Fibroblast of mammary gland (primary cell): Measurements from ENCODE around the gene ACLY.
"Not testable (repeated sequence)": the region's sequence is repeated elsewhere in the genome, so short reads cannot be mapped to it uniquely, and the experiment has no call there.

Experiments
- DNase-seq: peaks from one replicate; pipeline ENCODE4 v3.0.0-alpha.2; 2010; ENCODE audit warnings: low read depth
- H3K4me3 ChIP-seq: 2 replicates; pipeline ENCODE4 v1.5.1; 2011; ENCODE audit warnings: low read depth, mild to moderate bottlenecking, low read length, moderate library complexity; ENCODE audit not compliant: control insufficient read depth
- CTCF ChIP-seq: conservative IDR thresholded peaks from 2 replicates; pipeline ENCODE4 v1.5.1; 2011; ENCODE audit warnings: low read depth, low read length, inconsistent platforms; ENCODE audit not compliant: control insufficient read depth, insufficient read depth

The ACLY gene

DNA sequence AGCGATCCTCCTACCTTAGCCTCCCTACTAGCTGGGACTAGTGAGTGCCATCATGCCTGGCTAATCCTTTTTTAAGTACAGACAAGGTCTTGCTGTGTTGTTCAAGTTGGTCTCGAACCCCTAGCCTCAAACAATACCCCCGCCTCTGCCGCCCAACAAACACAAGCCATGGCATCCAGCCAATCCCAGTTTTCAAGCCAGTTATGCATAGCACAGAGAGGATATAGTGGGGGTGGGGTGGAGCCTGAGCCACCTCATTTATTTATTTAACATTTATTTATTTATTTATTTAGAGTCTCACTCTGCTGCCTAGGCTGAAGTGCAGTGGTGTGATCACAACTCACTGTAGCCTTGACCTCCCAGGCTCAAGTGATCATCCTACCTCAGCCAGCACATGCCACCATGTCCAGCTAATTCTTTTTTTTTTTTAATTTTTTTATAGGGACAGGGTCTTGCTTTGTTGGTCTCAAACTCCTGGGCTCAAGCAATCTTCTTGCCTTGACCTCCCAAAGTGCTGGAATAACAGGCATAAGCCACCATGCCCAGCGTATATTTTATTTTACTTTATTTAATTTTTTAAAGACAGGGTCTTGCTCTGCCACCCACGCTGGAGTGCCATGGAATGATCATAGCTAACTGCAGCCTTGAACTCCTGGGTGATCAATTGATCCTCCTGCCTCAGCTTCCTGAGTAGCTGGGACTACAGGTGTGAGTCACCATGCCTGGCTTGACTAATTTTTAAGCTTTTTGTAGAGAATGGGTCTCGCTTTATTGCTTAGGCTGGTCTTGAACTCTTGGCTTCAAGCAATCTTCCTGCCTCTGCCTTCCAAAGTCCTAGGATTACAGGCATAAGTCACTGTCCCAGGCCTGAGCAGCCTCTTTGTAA is 27.4 kb downstream of the ACLY start:
- no peak for DNase-seq
- no peak for TF ChIP-seq CTCF
- no peak overlapping the region for H3K4me3 ChIP-seq

DNA sequence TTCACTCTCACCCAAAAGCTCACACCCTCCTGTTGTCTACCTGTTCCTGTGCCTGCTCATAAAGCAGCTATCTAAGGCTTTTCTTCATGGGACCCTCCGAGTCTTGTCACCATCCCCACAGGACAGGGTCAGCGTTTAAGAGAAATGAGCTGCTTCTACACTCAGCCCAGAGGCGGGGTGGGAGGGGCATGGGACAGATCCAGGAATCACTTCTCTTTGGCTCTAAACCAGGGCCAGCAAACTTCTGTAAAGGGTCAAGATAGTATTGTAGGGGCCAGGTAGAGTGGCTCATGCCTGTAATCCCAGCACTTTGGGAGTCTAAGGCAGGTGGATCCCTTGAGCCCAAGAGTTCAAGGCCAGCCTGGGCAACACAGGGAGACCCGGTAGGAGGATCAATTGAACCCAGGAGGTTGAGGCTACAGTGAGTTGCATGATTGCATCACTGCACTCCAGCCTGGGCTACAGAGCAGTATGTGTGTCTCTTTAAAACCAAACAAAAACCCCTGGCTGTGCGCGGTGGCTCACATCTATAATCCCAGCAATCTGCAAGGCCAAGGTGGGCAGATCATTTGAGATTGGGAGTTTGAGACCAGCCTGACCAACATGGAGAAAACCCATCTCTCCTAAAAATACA is 30.3 kb downstream of the ACLY start:
- TF ChIP-seq CTCF: no peak
- no peak overlapping the region for H3K4me3 ChIP-seq
- no peak for DNase-seq

DNA sequence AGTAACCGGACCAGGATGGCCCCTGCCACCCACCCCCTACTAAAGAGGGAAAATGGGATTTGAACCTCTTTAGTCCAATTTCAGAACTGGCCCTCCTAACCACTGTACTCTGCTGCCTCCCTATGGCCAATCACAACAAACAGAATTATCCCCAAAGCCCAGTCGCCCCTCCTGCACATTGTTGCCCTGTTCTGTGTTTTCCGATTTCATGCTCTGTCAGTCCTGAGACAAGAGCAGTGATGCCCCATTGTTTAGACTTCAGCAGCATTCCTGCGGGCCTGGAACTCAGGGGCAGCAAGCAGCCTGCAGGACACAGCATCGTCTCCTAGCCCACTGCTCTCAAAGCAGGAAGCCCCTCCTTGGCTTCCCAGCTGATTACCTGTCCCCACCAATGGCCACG is 33.0 kb downstream of the ACLY start:
- TF ChIP-seq CTCF: no peak
- DNase-seq: no peak
- H3K4me3 ChIP-seq: no peak overlapping the region

DNA sequence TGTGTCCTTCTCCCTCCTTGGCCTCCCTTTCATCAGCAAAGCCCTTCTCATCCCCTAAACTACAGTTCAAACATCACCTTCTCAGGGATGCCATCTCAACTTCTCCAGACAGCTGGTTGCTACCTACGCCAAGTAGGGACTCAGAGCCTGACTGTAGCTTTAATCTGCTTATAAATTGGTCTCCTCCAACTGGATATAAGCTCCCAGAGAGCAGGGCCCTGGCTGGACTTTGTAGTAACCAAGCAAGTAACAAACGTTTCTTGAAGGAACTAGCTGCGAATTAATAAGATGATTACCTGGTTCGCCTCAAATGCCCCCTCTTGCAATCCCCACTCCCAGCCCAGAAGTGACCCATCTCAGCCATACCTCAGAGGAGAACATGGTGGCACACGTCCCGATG is 36.0 kb downstream of the ACLY start:
- no peak for DNase-seq
- H3K4me3 ChIP-seq: no peak overlapping the region
- TF ChIP-seq CTCF: no peak

- DNase-seq: no peak
- no peak overlapping the region for H3K4me3 ChIP-seq
- TF ChIP-seq CTCF: no peak
Measured at GRCh38 chr17:41880130-41880529, 38.6 kb downstream of the ACLY start.

DNA sequence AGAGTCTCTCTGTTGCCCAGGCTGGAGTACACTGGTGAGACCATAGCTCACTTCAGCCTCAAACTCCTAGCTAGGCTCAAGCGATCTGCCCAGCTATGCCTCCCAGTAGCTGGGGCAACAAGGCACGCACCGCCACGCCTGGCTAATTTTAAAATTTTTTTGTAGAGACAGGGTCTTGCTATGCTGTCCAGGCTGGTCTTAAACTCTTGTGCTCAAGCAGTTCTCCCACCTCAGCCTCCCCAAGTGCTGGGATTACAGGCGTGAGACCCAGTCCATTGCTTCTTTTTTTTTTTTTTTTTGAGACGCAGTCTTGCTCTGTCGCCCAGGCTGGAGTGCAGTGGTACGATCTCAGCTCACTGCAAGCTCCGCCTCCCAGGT is 44.5 kb downstream of the ACLY start:
- H3K4me3 ChIP-seq, DNase-seq: not testable (repeated sequence)

DNA sequence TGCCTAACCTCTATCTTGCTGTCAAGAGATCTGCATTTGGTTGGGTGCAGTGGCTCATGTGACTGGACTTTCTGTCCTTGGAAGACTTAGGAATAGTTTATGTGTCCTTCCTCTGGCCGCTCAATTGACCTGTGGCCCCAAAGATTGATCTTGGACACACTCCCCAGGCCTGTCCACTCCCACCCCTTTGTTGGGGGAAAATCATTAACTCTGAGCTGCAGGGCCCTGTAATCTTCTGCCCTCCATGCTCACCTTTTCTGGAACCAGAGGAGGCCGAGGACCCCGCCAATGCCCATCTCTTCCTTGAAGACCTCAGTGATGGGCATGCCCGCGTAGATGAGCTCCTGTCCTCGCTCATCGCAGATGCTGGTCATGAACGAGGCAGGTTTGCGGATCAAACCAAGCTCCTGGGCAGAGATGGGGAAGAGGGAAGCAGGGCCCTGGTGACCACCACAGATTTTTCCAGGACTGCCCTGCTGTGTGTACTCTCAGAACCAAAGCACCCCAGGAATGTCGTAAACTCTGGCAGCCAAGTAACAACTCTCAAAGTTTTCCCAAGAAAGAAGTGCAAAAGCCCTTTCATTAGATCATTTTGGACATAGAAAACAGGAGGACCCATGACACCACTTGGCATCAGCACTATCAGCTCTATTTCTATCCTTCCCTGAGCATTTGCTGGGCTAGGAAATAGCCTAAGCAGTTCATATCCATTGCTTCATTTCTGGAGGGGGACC is 45.0 kb downstream of the ACLY start:
- DNase-seq: no peak
- no peak overlapping the region for H3K4me3 ChIP-seq
- TF ChIP-seq CTCF: no peak
